GM19239 (cell line): ENCODE measurements around the gene ACOXL.
A peak's percentile ranks its signal among the peaks of the same experiment; 100 is the strongest.

Source experiments
- DNase-seq: peaks from one replicate; pipeline ENCODE4 v3.0.0; 2011; ENCODE audit warnings: low spot score; ENCODE audit not compliant: insufficient read length
- FAIRE-seq: peaks from 2 replicates; lab custom pipeline; 2011; peaks lifted over from hg19 to GRCh38; lab: Jason Lieb, UNC

ACOXL gene

DNA sequence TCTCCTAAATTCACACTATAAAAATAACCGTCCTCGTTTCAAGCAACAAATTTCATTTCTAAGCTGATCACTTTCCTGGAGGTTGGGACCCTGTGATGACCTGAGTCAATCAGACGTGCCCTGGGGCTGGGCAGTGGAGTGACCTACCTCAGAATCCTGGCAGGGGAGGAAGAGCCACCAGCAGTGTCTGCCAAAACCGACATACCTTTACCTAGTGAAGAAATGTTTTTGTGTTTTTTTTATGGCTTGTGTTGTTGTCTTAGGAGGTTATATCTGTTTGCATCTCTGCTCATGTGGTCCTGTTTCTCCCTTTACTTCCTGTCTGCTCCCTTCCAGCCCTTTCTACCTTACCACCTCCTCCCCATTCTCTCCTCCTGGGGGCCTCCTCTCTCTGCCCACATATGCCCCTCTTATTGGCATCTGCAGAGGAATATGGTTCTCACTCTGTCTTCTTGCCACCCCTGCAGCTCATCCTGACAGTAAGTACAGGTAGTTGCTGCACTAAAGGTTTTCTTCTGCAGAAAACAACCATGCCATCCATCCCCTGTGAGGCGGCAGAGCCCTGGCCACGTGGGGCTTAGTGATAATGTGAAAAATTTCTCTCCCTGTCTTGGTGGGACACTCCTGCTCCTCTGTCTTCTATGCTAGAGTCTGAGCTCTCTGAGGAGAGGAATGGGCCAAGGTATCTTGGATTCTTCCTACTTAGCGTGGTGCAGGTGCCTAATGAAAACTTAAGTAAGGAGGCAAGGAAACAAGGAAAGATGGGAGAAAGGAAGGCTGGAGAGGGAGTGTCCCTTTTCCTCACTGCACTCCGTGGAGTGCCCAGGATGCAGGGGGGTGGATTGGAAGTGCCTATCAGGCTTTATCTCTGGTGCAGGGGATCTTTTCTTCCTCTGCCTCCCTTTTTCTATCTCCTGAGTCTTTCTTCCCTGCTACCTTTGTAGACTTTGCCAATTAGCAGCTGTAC lies 15.4 kb downstream of the ACOXL start:
- DNase-seq (no peak), FAIRE-seq (peak; percentile 44)

DNA sequence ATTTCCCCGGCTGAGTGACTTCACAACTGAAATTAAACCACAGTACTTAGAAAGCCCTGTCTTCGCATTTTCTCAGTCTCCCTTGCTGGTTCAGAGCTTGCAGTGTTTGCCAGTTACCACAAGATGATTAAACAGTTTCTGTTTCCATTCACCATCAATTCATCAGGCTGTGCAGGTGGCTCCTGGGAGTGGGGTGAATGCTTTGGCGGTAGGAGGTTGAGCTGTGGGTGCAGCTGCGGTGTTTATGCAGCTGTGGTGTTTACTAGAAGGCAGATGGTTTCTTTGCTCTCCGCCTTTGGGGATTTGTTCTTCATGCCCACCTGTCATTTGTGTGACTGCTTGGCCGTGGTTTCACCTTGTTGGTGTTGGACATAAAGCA lies 16.1 kb downstream of the ACOXL start:
- FAIRE-seq (peak; percentile 99), DNase-seq (peak; percentile 69)

- DNase-seq (no peak), FAIRE-seq (no peak)
Measured at GRCh38 chr2:110751642-110752041, 19.3 kb downstream of the ACOXL start.

- no peak for FAIRE-seq
- no peak for DNase-seq
Measured at GRCh38 chr2:110752871-110753270, 20.5 kb downstream of the ACOXL start.

DNA sequence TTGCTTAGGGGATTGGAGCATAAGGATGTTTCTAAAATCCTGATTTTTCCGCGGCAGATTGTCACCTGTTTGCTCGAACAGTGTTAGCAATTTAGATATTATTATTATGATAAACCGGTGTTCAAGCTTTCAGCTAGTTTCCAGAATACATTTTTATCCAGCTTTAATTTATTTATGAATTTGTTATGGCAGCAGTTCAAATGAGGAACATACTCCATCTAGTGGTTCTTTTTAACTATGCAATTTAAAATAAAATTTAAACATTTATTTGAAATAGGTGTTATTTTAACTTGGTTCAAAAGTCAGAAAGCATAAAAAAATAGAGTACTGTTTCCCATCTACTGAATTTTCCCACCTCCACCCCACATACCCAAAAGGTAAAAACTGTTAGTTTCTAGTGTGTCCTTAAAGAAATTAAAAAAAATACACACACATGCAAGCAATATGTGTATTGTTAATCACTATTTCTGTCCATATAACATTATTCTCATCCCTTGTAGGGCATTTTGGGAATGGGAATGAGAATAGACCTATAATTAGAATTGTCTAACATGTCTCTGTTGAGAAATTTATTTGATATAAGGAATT lies 23.2 kb downstream of the ACOXL start:
- FAIRE-seq (no peak), DNase-seq (no peak)

DNA sequence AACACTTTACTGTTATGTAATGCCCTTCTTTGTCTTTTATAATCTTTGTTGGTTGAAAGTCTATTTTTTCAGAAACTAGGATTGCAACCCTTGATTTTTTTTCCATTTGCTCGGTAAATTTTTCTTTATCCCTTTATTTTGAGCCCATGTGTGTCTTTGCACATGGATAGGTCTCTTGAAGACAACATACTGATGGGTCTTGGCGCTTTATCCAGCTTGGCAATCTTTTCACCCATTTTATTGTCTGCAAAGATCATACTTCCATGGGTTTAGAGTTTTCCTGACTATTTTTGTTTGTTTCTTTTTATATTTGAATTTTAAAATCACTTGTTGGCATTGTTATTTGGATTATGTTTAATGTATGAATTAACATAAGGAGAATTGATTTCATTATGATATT lies 27.0 kb downstream of the ACOXL start:
- FAIRE-seq (no peak), DNase-seq (no peak)

DNA sequence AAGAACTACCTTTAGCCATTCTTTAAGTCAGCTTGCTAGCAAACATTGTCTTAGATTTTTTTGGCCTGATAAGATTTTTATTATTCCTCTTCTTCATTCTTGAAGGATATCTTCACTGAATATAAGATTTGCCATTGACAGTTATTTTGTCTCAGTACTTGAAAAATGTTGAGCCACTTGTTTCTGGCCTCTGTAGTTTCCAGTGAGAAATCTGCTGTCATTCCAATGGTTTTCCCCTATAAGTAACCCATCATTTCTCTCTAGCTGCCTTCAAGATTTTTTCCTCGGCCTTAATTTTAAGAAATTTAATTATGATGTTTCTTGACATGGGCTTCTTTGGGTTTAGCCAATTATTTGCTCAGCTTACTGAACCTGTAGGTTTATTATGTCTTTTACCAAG lies 32.6 kb downstream of the ACOXL start:
- DNase-seq = no peak
- no peak for FAIRE-seq

GRCh38 chr2:110766291-110766690 lies 33.9 kb downstream of the ACOXL start:
- DNase-seq = no peak
- no peak for FAIRE-seq

DNA sequence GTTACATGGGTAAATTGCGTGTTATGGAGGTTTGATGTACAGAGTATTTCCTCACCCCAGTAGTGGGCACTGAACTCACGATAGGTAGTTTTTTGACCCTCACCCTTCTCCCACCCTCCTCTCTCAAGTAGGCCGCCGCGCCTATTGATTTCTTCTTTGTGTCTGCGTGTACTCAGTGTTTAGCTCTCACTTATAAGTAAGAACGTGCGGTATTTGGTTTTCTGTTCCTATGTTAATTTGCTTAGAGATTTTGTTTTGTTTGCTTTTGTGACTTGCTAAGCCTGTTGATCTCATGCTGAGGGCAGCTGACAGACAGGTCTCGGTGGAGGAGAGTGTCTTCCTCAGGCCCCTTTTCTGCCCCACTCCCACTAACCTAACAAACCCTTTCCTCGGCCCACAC lies 36.2 kb downstream of the ACOXL start:
- no peak for FAIRE-seq
- DNase-seq = no peak

GRCh38 chr2:110770404-110770958 lies 38.1 kb downstream of the ACOXL start:
- DNase-seq (no peak), FAIRE-seq (no peak)

DNA sequence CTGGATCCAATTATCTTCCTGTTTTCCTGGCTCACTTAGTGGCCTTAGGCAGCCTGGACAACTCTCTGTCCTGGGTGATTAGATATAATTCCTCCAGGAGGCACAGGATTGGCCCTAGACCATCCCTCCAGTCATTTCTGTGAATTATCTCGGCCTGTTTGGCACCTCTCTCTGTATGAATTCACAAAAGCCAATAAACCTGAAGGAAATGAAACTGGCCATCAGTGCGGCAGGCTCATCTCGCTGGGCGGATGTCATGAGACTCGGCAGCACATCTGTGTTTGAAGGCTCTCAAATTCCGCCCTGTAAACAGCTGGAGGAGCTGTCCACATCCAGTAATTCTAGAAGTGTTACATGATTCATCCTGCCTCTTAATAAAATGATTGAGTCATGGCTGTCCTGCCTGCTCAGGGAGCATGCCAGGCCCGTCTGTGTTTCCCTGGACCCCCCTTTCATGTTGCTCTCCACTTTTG lies 38.6 kb downstream of the ACOXL start:
- no peak for FAIRE-seq
- no peak for DNase-seq

- DNase-seq (no peak), FAIRE-seq (no peak)
Measured at GRCh38 chr2:110771547-110772382, 39.4 kb downstream of the ACOXL start.

- no peak for FAIRE-seq
- DNase-seq = no peak
Measured at GRCh38 chr2:110772383-110772755, 40.0 kb downstream of the ACOXL start.

DNA sequence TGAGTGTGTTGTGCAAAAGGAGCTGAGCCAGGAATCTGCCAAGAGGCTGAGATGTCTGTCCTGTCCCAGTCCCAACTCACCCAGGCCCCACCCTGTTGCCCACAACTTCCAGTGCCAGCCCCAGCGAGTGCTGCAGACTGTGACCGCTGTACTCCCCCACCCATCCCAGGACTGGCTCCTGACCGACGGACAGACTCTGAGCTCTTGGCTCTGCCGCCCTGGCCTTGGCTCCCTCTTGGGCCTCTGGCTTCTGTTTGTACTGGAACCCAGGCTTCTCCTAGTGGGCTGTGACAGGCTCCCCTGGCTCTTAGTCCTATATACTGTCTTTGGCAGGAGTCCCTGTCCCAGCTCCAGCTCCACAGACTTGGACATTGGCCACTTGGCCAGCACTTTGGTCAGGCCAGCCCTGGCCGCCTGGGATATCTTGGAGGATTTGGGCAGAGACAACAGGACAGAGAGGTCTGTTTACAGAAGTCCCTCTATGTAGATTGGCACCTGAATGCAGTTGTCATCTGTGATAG lies 41.1 kb downstream of the ACOXL start:
- DNase-seq (no peak), FAIRE-seq (no peak)

GRCh38 chr2:110774701-110775100 lies 42.3 kb downstream of the ACOXL start:
- DNase-seq (no peak), FAIRE-seq (no peak)

DNA sequence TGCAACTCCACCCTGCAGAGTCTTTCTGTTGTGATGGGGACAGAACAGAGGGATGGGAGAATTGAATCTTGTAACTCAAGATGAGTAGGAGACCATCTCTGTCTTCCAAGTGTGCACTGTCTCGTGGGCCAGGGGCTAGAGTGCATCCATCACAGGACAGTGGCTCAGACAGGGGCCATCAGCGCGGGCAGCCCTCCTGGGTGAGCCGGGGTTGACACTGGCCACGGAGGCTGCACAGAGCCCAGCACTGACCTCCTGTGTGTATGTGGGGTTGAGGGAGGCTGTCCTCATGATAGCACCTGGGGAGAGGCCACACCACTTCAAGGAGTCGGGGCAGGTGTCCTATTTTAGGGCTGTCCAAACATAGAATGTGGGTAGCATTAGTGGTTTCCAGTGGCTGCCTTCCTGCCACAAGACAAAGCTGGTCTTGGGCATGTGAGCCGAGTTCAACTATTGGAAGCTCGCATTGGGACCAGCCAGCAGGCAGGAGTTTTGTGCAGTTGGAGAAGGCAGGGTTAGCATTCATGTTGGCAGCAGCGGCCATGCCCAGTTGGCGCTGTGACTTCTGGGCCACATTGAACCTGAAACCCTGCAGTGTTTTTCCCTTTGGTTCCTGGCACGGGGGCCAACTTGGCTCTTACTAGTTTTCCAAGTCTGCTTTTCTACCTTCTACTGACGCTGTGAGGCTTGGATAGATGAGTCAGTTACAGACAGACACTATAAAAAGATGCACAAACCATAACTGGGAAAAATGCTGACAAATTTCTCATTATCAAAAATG lies 45.3 kb downstream of the ACOXL start:
- no peak for FAIRE-seq
- DNase-seq = no peak

DNA sequence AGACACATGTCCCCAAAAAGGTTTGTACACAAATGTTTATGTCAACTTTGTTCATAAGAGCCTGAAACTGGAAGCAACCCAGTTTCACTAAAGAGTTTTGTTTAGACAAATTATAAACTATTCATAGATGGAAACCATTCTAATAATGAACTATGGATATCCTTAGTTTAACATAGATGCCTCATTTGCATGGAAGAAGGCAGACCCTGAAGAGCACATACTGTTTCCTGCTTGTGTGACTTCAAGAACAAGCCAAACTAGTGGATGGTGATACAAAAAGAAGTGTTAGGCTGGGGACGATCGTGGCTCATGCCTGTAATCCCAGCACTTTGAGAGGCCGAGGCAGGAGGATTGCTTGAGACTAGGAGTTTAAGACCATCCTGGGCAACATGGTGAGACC lies 48.1 kb downstream of the ACOXL start:
- FAIRE-seq = peak; percentile 86
- DNase-seq = no peak

GRCh38 chr2:110783196-110783873 lies 51.0 kb downstream of the ACOXL start:
- peak; percentile 37 for FAIRE-seq
- no peak for DNase-seq

DNA sequence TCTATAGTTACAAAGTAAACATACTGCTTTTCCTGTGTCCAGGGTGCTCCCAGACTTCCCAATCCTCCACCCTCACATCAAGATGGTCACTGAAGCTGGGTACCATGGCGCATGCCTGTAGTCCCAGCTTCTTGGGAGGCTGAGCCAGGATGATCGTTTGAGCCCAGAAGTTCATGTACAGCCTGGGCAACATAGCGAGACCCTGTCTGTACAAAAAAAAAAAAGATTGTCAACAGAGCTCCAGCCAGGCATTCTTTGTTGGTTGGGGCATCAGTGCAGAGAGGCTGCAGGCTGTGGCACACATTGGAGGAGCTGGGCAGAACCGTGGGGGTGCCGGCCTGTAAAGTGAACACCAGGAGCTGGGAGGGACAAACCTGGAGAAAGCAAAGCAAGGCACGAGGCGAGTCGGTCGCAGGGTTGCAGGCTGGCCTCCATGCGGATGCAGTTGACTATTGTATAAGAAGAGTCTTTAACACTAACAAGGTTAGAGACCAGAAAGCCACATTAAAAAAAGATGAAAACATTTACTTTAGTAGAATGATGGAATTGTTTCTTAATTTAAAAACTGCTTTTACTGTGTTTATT lies 51.8 kb downstream of the ACOXL start:
- DNase-seq (no peak), FAIRE-seq (no peak)
